ENCODE data around the gene PAX1.

Gene PAX1

DNA sequence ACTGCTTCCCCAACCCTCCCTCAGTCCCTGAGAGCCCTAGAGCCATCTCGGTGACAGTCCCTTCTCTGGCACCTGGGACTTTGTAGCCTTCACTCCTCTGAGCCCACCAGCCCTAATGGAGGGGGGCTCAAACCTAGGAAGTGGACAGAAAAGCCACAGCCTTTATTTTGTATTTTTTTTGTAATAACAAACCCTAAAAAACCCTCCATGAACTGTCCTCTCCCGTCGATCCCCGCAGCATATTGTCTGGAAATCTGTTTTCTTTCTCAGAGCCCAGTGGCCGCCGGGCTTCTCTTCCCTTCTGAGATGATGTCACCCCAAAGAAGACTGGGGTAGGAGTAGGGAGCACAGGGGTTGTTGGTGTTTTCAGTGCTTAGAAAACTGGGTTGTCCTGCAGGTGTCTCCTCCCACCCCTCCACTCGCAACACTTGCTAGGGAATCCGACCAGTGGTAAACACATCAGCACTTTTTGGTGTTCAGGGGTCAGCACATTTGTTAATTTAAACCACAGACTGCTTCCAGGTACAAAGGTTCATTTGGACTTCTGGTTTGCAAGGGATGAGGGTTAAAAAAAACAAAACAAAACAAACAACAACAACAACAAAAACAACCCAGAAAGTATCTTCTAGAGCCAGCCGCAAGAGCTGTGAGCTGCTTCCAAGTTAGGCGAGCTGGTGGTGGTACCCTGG, 9.9 kb downstream of the PAX1 start:
- TF ChIP-seq FOXA1 (IDR thresholded peaks at IDR 0.05) (no peak), ELF4 (IDR thresholded peaks at IDR 0.05) (no peak), CTBP1 (IDR thresholded peaks at IDR 0.05; ENCODE audit: borderline replicate concordance) (no peak), FOXM1 (IDR thresholded peaks at IDR 0.05; ENCODE audit: borderline replicate concordance) (no peak), LEF1 (IDR thresholded peaks at IDR 0.05; ENCODE audit: borderline replicate concordance) (no peak), BHLHE40 (IDR thresholded peaks at IDR 0.05; ENCODE audit: borderline replicate concordance) (no peak), ZNF384 (IDR thresholded peaks at IDR 0.05) (no peak), FOXK2 (IDR thresholded peaks at IDR 0.05) (no peak), SUZ12 (IDR thresholded peaks at IDR 0.05) (no peak), NFRKB (IDR thresholded peaks at IDR 0.05) (no peak)
- POLR2A ChIA-PET = no interaction called here

GRCh38 chr20:21719592-21720214, 14.2 kb downstream of the PAX1 start:
- CTCF ChIA-PET = interaction anchor here (0.6 to 2.0 kb wide), 18 partner anchors 9 to 1632 kb away, joined by 3 to 19 read pairs (median 4); no protein-coding TSS in a partner anchor
- no peak for TF ChIP-seq BHLHE40 (IDR thresholded peaks at IDR 0.05; ENCODE audit: borderline replicate concordance)
- no peak for TF ChIP-seq ARNT (IDR thresholded peaks at IDR 0.05)
- no peak for TF ChIP-seq LEF1 (IDR thresholded peaks at IDR 0.05; ENCODE audit: borderline replicate concordance)
- no peak for TF ChIP-seq CTBP1 (IDR thresholded peaks at IDR 0.05; ENCODE audit: borderline replicate concordance)
- TF ChIP-seq SUZ12 (IDR thresholded peaks at IDR 0.05) = no peak
- TF ChIP-seq FOXM1 (IDR thresholded peaks at IDR 0.05; ENCODE audit: borderline replicate concordance) = no peak
- no peak for TF ChIP-seq NFRKB (IDR thresholded peaks at IDR 0.05)
- TF ChIP-seq ELF4 (IDR thresholded peaks at IDR 0.05) = no peak
- no peak for TF ChIP-seq TARDBP (IDR thresholded peaks at IDR 0.05)
- TF ChIP-seq L3MBTL2 (conservative IDR thresholded peaks at IDR 0.05) = no peak
- TF ChIP-seq FOXK2 (IDR thresholded peaks at IDR 0.05) = no peak
- TF ChIP-seq SP1 (IDR thresholded peaks at IDR 0.05) = no peak
- TF ChIP-seq, protein P1, sequence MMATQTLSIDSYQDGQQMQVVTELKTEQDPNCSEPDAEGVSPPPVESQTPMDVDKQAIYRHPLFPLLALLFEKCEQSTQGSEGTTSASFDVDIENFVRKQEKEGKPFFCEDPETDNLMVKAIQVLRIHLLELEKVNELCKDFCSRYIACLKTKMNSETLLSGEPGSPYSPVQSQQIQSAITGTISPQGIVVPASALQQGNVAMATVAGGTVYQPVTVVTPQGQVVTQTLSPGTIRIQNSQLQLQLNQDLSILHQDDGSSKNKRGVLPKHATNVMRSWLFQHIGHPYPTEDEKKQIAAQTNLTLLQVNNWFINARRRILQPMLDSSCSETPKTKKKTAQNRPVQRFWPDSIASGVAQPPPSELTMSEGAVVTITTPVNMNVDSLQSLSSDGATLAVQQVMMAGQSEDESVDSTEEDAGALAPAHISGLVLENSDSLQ (IDR thresholded peaks at IDR 0.05) = no peak
- TF ChIP-seq HDGF (IDR thresholded peaks at IDR 0.05; ENCODE audit: borderline replicate concordance) = no peak
- TF ChIP-seq ZNF384 (IDR thresholded peaks at IDR 0.05) = no peak
- no peak for TF ChIP-seq FOXA1 (IDR thresholded peaks at IDR 0.05)
- DNase-seq (ENCODE audit: extremely low spot score) = peak; percentile 30
- POLR2A ChIA-PET = interaction anchor here (0.8 kb wide), 1 partner anchor 14 kb away, joined by 3 read pairs; the partner anchor contains the start of gene PAX1

More for the DNA sequence above, 9.9 kb downstream of the PAX1 start:
- CTCF ChIA-PET = interaction anchor here (0.6 kb wide), 1 partner anchor 12 kb away, joined by 3 read pairs; no protein-coding TSS in a partner anchor
- no peak for DNase-seq (ENCODE audit: extremely low spot score)

DNA sequence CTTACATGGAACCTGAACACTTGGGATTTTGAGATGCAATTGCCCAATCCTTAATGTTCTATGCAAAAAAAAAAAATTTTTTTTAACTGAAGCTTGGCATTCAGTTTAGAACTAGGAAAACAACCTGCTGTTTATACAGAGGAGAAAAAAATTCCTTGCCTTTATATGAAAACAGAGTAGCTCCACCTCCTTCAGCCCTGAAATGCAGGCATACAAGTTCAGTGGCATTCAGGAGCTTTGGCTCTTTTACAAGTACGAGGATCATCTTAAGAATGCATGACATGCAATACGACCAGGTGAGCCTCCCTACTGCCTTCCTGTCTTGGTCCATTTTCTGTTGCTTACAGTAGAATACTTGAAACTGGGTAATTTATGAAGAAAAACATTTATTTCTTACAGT, 20.4 kb downstream of the PAX1 start:
- ChIA-PET CTCF (no interaction called here), POLR2A (no interaction called here)
- DNase-seq (ENCODE audit: extremely low spot score) = no peak
- no peak for TF ChIP-seq LEF1 (IDR thresholded peaks at IDR 0.05; ENCODE audit: borderline replicate concordance)
- no peak for TF ChIP-seq TARDBP (IDR thresholded peaks at IDR 0.05)
- TF ChIP-seq FOXK2 (IDR thresholded peaks at IDR 0.05) = no peak
- no peak for TF ChIP-seq ZNF384 (IDR thresholded peaks at IDR 0.05)
- TF ChIP-seq FOXA1 (IDR thresholded peaks at IDR 0.05) = no peak
- TF ChIP-seq NFRKB (IDR thresholded peaks at IDR 0.05) = no peak
- TF ChIP-seq ARNT (IDR thresholded peaks at IDR 0.05) = no peak
- no peak for TF ChIP-seq L3MBTL2 (conservative IDR thresholded peaks at IDR 0.05)
- no peak for TF ChIP-seq HDGF (IDR thresholded peaks at IDR 0.05; ENCODE audit: borderline replicate concordance)
- TF ChIP-seq ELF4 (IDR thresholded peaks at IDR 0.05) = no peak
- TF ChIP-seq BHLHE40 (IDR thresholded peaks at IDR 0.05; ENCODE audit: borderline replicate concordance) = no peak
- no peak for TF ChIP-seq FOXM1 (IDR thresholded peaks at IDR 0.05; ENCODE audit: borderline replicate concordance)
- TF ChIP-seq, protein P1 (IDR thresholded peaks at IDR 0.05) = no peak

DNA sequence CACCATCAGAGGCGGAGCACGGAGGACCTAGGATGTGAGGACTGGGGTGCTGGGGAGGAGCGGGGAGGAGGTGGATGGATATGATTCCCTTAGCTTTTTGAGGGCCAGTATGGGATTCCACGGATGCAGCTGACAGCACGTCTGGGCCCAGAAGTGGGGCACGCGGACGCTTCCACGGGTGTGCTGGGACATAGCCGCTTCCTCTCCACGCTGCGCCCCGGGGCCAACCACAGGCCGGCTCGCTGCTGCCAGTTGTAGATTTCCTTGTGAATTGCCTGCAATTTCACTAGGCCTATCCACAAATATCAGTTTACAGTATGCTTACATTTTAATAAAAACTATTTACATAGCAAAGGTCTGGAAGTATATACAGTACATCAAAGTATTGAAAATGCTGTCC, 23.9 kb downstream of the PAX1 start:
- POLR2A ChIA-PET = no interaction called here
- TF ChIP-seq ZNF384 (IDR thresholded peaks at IDR 0.05) (no peak), FOXA1 (IDR thresholded peaks at IDR 0.05) (no peak), FOXK2 (IDR thresholded peaks at IDR 0.05) (no peak), FOXM1 (IDR thresholded peaks at IDR 0.05; ENCODE audit: borderline replicate concordance) (no peak), ELF4 (IDR thresholded peaks at IDR 0.05) (no peak), SP1 (IDR thresholded peaks at IDR 0.05) (no peak), LEF1 (IDR thresholded peaks at IDR 0.05; ENCODE audit: borderline replicate concordance) (no peak), TARDBP (IDR thresholded peaks at IDR 0.05) (no peak), NFRKB (IDR thresholded peaks at IDR 0.05) (no peak), SUZ12 (IDR thresholded peaks at IDR 0.05) (no peak), HDGF (IDR thresholded peaks at IDR 0.05; ENCODE audit: borderline replicate concordance) (no peak), BHLHE40 (IDR thresholded peaks at IDR 0.05; ENCODE audit: borderline replicate concordance) (no peak), ARNT (IDR thresholded peaks at IDR 0.05) (no peak)
- TF ChIP-seq, protein P1 (IDR thresholded peaks at IDR 0.05) = no peak
- CTCF ChIA-PET = interaction anchor here (1.0 kb wide), 1 partner anchor 10 kb away, joined by 6 read pairs; no protein-coding TSS in a partner anchor
- no peak for DNase-seq (ENCODE audit: extremely low spot score)

DNA sequence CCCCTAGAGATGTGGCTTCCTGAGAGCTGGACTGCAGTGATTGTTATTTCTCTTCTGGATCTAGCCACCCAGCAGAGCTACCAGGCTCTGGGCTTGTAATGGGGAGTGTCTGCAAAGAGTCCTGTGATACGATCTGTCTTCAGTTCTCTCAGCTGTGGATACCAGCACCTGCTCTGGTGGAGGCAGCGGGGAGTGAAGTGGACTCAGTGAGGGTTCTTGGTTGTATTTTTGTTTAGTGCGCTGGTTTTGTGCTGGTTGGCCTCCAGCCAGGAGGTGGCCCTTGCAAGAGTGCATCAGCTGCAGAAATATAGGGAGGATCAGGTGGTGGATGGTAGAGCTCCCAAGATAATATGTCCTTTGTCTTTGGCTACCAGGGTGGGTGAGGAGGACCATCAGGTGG, 33.7 kb downstream of the PAX1 start:
- no peak for DNase-seq (ENCODE audit: extremely low spot score)
- no peak for TF ChIP-seq CTBP1 (IDR thresholded peaks at IDR 0.05; ENCODE audit: borderline replicate concordance)
- ChIA-PET POLR2A (no interaction called here), CTCF (no interaction called here)

DNA sequence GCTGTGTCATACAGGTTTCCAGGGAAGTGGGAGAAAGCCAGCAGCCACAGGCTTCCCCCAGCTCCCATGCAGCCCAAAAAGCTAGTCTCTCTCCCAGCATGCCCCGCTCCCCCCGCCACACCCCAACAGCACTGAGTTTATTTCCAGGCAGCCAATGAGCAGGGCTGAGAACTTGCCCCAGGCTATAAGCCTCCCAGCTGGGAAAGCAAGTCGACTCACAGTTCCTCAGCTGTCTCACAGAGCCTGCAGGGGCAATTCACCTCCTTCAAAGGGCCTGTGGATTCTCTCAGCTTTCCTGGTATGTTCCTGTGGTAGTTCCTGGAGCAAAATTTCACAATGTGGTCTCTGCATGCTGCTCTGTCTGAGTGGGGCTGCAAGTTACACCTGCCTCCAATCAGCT, 34.2 kb downstream of the PAX1 start:
- ChIA-PET CTCF (interaction anchor here (0.7 kb wide), 1 partner anchor 20 kb away, joined by 3 read pairs; no protein-coding TSS in a partner anchor), POLR2A (no interaction called here)
- no peak for DNase-seq (ENCODE audit: extremely low spot score)
- no peak for TF ChIP-seq L3MBTL2 (conservative IDR thresholded peaks at IDR 0.05)
- TF ChIP-seq ZNF384 (IDR thresholded peaks at IDR 0.05) = no peak
- TF ChIP-seq, protein P1 (IDR thresholded peaks at IDR 0.05) = no peak
- TF ChIP-seq CTBP1 (IDR thresholded peaks at IDR 0.05; ENCODE audit: borderline replicate concordance) = no peak
- TF ChIP-seq FOXK2 (IDR thresholded peaks at IDR 0.05) = no peak
- TF ChIP-seq TARDBP (IDR thresholded peaks at IDR 0.05) = no peak
- TF ChIP-seq FOXM1 (IDR thresholded peaks at IDR 0.05; ENCODE audit: borderline replicate concordance) = no peak
- TF ChIP-seq SP1 (IDR thresholded peaks at IDR 0.05) = no peak
- TF ChIP-seq NFRKB (IDR thresholded peaks at IDR 0.05) = no peak
- TF ChIP-seq LEF1 (IDR thresholded peaks at IDR 0.05; ENCODE audit: borderline replicate concordance) = no peak
- no peak for TF ChIP-seq HDGF (IDR thresholded peaks at IDR 0.05; ENCODE audit: borderline replicate concordance)
- TF ChIP-seq ELF4 (IDR thresholded peaks at IDR 0.05) = no peak
- no peak for TF ChIP-seq BHLHE40 (IDR thresholded peaks at IDR 0.05; ENCODE audit: borderline replicate concordance)
- no peak for TF ChIP-seq ARNT (IDR thresholded peaks at IDR 0.05)
- no peak for TF ChIP-seq FOXA1 (IDR thresholded peaks at IDR 0.05)
- TF ChIP-seq SUZ12 (IDR thresholded peaks at IDR 0.05) = no peak

All from HEK293T (cell line).